AG09319 (cell line): ENCODE results near the gene FAM72D.
A peak's percentile ranks its signal among the peaks of the same experiment; 100 is the strongest.
"Not testable (repeated sequence)": the region's sequence is repeated elsewhere in the genome, so short reads cannot be mapped to it uniquely, and the experiment has no call there.

Experiments used
- DNase-seq: peaks from one replicate; pipeline ENCODE4 v3.0.0-alpha.2; 2010; ENCODE audit warnings: low read depth; ENCODE audit errors: extremely low read depth

The FAM72D gene

DNA sequence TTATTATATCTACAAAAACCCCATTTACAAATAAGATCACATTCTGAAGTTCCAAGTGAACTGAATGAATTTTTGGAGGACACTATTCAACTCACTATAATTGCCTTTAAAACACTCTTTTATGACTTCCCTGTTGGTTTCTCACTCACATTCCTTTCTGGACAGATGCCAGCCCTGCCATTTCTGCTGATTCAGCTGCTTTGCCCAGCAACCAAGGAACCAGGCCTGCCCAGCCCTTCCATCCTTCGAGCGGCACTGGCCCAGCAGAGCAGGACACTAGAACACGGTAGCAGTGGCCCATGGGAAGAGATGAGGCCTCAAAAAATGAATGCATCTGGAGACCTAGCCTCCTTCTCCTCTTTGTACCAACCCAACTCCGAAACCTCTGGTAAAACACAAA is 50.5 kb downstream of the FAM72D start:
- not testable (repeated sequence) for DNase-seq

DNA sequence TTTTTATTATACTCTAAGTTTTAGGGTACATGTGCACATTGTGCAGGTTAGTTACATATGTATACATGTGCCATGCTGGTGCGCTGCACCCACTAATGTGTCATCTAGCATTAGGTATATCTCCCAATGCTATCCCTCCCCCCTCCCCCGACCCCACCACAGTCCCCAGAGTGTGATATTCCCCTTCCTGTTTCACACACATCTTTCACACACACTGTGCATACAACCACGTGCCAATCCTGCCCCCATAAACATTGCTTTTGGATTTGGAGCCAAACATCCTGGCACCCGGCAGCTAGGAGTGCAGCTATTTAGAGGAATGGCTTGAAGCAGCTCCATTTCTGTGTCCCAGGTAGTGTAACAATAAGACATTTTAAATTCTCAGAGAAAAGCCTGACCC is 51.4 kb downstream of the FAM72D start:
- not testable (repeated sequence) for DNase-seq

DNA sequence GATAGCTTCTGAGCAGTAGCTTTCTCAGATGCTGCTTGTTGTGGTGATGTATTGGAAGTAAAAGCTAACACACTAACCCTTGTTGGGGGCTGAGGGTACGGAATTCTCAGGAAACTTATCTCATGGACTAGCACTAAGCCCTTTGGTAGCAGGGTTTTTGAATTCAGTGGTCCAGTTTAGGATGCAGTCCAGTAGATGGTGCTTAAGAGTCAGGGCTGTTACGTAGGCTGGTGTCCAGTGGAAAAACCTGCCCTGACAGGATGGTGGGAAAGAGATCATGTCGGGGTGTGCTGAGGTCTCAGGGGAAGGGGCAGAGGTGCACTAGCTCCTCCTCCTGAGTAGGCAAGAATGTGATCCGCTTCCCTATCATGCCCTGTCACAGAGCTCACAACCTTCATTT is 59.6 kb downstream of the FAM72D start:
- not testable (repeated sequence) for DNase-seq

DNA sequence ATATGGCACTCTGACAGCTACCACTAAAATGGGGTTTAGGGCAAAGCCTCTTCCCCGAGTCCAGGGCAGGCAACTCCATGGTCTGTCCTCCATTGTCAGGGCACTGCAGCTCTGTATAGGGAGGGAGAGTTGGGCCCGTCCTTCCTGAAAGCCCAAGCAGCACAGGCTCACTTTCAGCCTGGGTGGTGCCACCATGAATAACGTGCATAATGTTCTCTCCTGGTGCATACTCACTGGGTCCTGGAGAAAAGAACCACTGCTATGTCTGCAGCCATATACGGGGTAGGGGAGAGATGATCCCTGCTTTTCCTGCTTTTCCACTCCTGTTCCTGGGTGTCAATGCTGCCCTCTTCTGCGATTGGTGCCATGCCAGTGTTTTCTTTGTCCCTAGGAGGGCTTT is 60.1 kb downstream of the FAM72D start:
- DNase-seq, result not testable (repeated sequence)

DNA sequence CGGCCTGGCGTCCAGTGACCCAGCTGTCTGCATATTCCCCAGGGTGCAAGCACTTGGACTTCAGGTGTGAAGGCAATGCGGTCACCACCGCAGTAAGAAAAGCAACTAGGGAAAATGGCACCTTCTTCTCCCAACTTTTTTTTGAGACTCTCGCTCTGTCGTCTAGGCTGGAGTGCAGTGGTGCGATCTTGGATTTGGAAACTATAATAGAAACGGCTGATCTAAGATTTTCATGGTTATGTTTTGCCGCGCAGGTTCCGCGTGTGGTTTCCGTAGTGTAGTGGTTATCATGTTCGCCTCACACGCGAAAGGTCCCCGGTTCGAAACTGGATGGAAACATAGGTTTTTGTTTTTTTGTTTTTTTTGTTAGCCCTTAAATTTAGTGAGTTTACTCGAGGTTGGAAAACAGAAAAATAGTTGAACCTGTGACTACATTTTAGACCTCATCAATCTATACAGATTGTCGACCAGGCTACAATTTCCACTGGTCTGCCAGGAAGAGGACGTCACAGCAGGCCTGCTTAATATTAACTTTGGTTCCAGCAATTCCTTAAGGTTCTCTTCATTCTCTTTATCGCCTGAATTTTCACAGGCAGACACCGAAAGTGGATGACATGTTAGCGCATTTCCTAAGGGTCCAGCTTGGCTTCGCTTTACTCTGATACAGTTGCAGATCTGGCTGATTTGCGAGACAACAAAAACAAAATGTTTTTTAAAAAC is 61.3 kb downstream of the FAM72D start:
- peak; percentile 27 for DNase-seq

DNA sequence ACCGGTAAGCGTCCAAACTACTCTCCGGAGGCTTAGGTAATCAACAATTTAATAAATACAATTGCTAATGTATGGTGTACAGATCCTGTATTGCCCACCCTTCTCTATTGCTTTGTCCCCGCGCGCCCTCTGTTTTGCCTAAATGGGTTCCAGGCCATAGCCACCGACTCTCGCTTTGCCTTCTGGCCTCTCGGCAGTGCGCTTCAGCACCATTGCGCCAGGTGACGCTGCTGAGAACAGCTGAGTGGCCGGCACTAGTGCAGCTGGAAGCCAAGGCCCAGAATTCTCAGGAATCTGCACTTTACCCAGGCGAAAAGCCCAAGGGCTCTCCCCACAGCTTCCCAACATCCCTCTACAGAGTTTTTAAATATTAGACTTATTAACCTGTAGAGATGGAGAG is 61.9 kb downstream of the FAM72D start:
- DNase-seq, result not testable (repeated sequence)

DNA sequence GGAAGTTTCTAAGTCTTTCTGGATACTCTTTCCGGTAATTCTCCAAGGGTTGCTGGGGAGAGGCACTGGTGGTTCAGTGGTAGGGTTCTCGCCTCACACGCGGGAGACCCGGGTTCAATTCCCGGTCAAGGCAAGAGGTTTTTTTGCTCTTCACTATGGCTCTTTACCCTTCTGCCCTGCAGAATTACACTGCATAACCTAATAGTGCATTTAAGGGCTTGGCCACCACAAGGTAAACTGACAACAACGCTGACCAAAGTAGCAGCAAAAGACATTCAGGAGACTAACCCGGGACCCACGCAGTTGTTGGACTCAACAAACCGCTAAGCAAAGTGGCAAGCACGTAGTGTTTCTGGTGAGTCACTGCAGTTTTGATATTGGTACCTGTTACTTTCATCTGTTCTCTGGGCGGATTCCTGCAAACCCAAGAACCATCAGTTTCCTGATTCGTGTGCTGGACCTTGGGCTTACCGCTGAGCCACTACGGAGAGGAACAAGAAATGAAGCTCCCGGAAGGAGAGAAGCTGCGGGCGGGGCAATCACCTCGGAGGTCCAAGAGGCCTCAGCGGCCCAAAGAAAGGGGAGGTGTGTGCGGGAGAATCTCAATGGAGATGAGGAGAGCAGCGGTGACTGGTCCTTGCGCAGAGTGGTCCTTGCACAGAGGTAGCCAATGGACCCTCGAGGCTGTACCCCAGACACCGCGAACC is 65.4 kb downstream of the FAM72D start:
- not testable (repeated sequence) for DNase-seq
